ENCODE measurements around the gene TSSC4. TPM values are rescaled to one million over a fixed set of nuclear protein-coding genes. Genes with fewer than 3 reads are reported as not detected.

The TSSC4 gene
- polyA plus RNA-seq, 3 donors: 28.1 to 74.6 (median 52.0) TPM

DNA sequence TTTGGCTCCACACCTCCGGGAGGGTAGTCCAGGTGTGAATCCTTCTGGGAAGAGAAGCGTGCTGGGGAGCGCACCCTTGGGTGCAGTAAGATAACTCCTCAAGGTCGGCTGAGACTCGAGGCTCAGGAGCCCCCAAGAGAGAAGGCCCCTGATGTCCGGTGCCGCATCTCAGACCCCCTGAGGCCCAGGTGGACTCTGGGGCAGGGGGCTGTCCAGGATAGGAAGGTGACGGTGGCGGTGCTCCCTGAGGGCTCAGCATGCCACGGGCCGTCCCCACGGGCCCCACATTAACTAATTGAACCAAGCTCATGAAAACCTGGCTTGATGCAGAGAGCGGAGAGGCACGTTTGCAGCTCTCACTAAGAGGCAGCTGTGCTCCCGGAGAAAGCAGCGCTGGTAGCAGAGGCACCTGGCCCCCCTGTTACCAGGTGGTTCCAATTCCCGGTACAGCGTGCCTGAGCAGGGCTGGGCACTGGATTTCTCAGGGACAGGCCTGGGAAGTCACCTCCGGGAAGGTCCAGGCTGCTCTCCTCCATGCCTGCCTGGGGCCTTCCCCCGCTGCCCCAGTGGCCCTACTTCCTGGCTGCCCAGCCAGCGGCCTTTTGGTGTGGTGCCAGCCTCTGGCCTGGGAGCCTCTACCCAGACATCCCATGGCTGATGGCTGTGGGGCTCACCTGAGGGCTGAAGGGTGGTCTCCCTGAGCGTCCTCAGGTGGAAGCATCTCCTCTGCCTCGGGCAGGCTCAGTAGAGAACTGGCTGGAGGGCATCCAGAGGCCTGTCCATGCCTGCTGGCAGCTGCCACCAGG, 45.4 kb downstream of the TSSC4 start:
- peak overlapping the region; percentile 63 for H3K9ac ChIP-seq (ENCODE audit: insufficient read depth, low read length, poor library complexity, severe bottlenecking)
- H3K4me1 ChIP-seq (ENCODE audit: control insufficient read depth in 1 of 2, insufficient read depth in 2 of 2, low read length in 2 of 2): peaks cover 42 to 49% of the 10 kb centered on the region in 2 donors
- H3K27ac ChIP-seq (ENCODE audit: low read depth in 1 of 2, low read length in 2 of 2): peak overlapping the region; percentile 80 to 88
- WGBS (ENCODE audit: insufficient coverage): 71% methylated on average over 23 of the region's 23 CpGs
- H2AFZ ChIP-seq (ENCODE audit: insufficient read depth, low read depth, low read length, poor library complexity, severe bottlenecking): peak overlapping the region; percentile 87
- intact Hi-C loops (cut with micrococcal nuclease): loop anchor here in 1 of 2 donors (5.0 kb wide), 1 partner anchor 36 kb away; no protein-coding TSS in a partner anchor
- Mint-ChIP-seq H3K27me3 (ENCODE audit: low read depth in 3 of 3) (peaks cover 13 to 20% (median 16%) of the 10 kb centered on the region in 3 donors), H3K9me3 (peaks cover 0 to 3% (median 0%) of the 10 kb centered on the region in 7 donors), H3K36me3 (peaks cover 14 to 25% of the 10 kb centered on the region in 2 donors), H3K27ac (peak overlapping the region in 3 of 7 donors; percentile 74 to 86 (median 86)), H3K4me1 (peaks cover 37% of the 10 kb centered on the region), H3K4me3 (peak overlapping the region; percentile 93 to 98)
- H3K79me2 ChIP-seq (ENCODE audit: insufficient read depth, low read length): peaks cover 60% of the 10 kb centered on the region
- no peak for DNase-seq
- peaks cover 9 to 17% of the 10 kb centered on the region in 2 donors for H3K36me3 ChIP-seq (replicated peaks in 1 of 2; ENCODE audit: control insufficient read depth in 1 of 2, insufficient read depth in 2 of 2, low read length in 2 of 2)
- H3K4me2 ChIP-seq (replicated peaks; ENCODE audit: extremely low read depth, low read length, poor library complexity, severe bottlenecking): peak overlapping the region; percentile 87
- TF ChIP-seq, protein P1, sequence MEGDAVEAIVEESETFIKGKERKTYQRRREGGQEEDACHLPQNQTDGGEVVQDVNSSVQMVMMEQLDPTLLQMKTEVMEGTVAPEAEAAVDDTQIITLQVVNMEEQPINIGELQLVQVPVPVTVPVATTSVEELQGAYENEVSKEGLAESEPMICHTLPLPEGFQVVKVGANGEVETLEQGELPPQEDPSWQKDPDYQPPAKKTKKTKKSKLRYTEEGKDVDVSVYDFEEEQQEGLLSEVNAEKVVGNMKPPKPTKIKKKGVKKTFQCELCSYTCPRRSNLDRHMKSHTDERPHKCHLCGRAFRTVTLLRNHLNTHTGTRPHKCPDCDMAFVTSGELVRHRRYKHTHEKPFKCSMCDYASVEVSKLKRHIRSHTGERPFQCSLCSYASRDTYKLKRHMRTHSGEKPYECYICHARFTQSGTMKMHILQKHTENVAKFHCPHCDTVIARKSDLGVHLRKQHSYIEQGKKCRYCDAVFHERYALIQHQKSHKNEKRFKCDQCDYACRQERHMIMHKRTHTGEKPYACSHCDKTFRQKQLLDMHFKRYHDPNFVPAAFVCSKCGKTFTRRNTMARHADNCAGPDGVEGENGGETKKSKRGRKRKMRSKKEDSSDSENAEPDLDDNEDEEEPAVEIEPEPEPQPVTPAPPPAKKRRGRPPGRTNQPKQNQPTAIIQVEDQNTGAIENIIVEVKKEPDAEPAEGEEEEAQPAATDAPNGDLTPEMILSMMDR (IDR thresholded peaks at IDR 0.05): no peak
- H4K20me1 ChIP-seq (ENCODE audit: insufficient read depth, low read length): peaks cover 61% of the 10 kb centered on the region
- H3K27me3 ChIP-seq (ENCODE audit: control insufficient read depth in 2 of 2, insufficient read depth in 2 of 2, low read length in 2 of 2): peaks cover 0 to 19% of the 10 kb centered on the region in 2 donors
- no peaks in the 10 kb centered on the region for H3K9me3 ChIP-seq (replicated peaks in 1 of 2; ENCODE audit: control insufficient read depth in 1 of 2, insufficient read depth in 1 of 2, low read length in 2 of 2)
- H3K4me3 ChIP-seq (replicated peaks in 1 of 3; ENCODE audit: low read depth in 2 of 3, low read length in 3 of 3): peak overlapping the region; percentile 74 to 88 (median 82)

DNA sequence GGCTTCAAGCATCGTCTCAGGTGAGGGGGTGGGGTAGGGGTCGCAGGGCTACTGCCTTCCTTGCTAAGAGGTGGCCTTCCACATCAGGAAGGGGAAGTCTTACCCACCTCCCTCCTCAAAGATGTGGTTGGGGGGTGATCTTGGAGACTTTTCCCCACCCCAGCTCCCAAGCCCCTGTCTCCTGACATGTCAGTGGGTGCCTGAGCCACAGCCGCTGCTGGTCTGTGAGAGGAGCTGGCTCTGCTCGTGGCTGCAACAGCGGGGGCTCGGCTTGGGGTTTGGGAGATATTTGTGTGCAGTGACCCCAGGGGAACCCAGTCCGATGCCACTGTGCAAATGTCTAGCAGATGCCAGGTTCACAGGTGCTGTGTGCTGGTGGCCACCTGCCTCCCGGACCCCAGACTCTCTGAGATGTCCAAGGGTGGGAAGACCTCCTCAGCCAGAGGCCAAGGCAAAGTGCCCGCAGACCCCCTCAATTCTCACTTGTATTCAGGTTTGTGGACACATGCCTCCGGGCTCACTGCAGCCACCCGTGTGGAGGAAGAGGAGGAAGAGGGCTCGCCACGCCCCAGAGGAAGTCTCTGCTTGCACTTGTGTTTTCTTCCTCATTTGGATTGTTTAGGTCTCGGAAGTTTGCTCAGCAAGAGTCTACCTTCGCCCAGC, 46.2 kb downstream of the TSSC4 start:
- peak overlapping the region; percentile 53 for H2AFZ ChIP-seq (ENCODE audit: insufficient read depth, low read depth, low read length, poor library complexity, severe bottlenecking)
- 35% methylated on average over 11 of the region's 15 CpGs for WGBS (ENCODE audit: insufficient coverage)
- intact Hi-C loops (cut with micrococcal nuclease): loop anchor here in 1 of 2 donors (5.0 kb wide), 1 partner anchor 36 kb away; no protein-coding TSS in a partner anchor

More for the DNA sequence above, 46.2 kb downstream of the TSSC4 start:
- H3K27ac ChIP-seq (ENCODE audit: low read depth in 1 of 2, low read length in 2 of 2): peak overlapping the region; percentile 80 to 88
- TF ChIP-seq, protein P1 (IDR thresholded peaks at IDR 0.05): no peak
- H3K4me1 ChIP-seq (ENCODE audit: control insufficient read depth in 1 of 2, insufficient read depth in 2 of 2, low read length in 2 of 2): peaks cover 39 to 45% of the 10 kb centered on the region in 2 donors
- Mint-ChIP-seq H3K36me3 (peaks cover 16 to 33% of the 10 kb centered on the region in 2 donors), H3K27ac (peak overlapping the region; percentile 83 to 96 (median 91)), H3K4me3 (peak overlapping the region; percentile 93 to 98), H3K9me3 (peaks cover 0 to 3% (median 0%) of the 10 kb centered on the region in 7 donors), H3K4me1 (peaks cover 35% of the 10 kb centered on the region), H3K27me3 (ENCODE audit: low read depth in 3 of 3) (peaks cover 13 to 19% (median 15%) of the 10 kb centered on the region in 3 donors)
- peak overlapping the region; percentile 87 for H3K4me2 ChIP-seq (replicated peaks; ENCODE audit: extremely low read depth, low read length, poor library complexity, severe bottlenecking)
- peaks cover 67% of the 10 kb centered on the region for H3K79me2 ChIP-seq (ENCODE audit: insufficient read depth, low read length)
- peaks cover 0 to 19% of the 10 kb centered on the region in 2 donors for H3K27me3 ChIP-seq (ENCODE audit: control insufficient read depth in 2 of 2, insufficient read depth in 2 of 2, low read length in 2 of 2)
- H3K4me3 ChIP-seq (replicated peaks in 1 of 3; ENCODE audit: low read depth in 2 of 3, low read length in 3 of 3): peak overlapping the region; percentile 74 to 88 (median 82)
- H3K9me3 ChIP-seq (replicated peaks in 1 of 2; ENCODE audit: control insufficient read depth in 1 of 2, insufficient read depth in 1 of 2, low read length in 2 of 2): no peaks in the 10 kb centered on the region
- peaks cover 69% of the 10 kb centered on the region for H4K20me1 ChIP-seq (ENCODE audit: insufficient read depth, low read length)
- DNase-seq: peak; percentile 54 to 78 (median 68)
- peak overlapping the region; percentile 63 for H3K9ac ChIP-seq (ENCODE audit: insufficient read depth, low read length, poor library complexity, severe bottlenecking)
- peaks cover 12 to 23% of the 10 kb centered on the region in 2 donors for H3K36me3 ChIP-seq (replicated peaks in 1 of 2; ENCODE audit: control insufficient read depth in 1 of 2, insufficient read depth in 2 of 2, low read length in 2 of 2)
